NCI-H460 (cell line): Measurements from ENCODE around the gene HNF4A. TPM values are rescaled to one million over a fixed set of nuclear protein-coding genes. Genes with fewer than 3 reads are reported as not detected.
"Not testable (repeated sequence)": the region's sequence is repeated elsewhere in the genome, so short reads cannot be mapped to it uniquely, and the experiment has no call there.

Experiments
- DNase-seq: peaks from one replicate; pipeline ENCODE4 v3.0.0-alpha.2; 2016; ENCODE audit warnings: low read depth; ENCODE audit errors: extremely low read depth
- total RNA-seq: library from RNA; depleted of rRNA; stranded (reverse); fragments of >200 nt; shearing (Covaris generic); gene quantifications from 2 replicates; pipeline ENCODE4 v1.2.3, GENCODE V29; 2014

HNF4A gene
- total RNA-seq, 1 experiment from 2014 or later = 0.12 TPM

- DNase-seq = no peak
Measured at GRCh38 chr20:44461142-44461802, 105.8 kb downstream of the HNF4A start.

- no peak for DNase-seq
Measured at GRCh38 chr20:44461803-44462174, 106.3 kb downstream of the HNF4A start.

GRCh38 chr20:44463466-44463865 is 108.0 kb downstream of the HNF4A start:
- DNase-seq = no peak

- no peak for DNase-seq
Measured at GRCh38 chr20:44464514-44464913, 109.0 kb downstream of the HNF4A start.

- no peak for DNase-seq
Measured at GRCh38 chr20:44465001-44465560, 109.6 kb downstream of the HNF4A start.

GRCh38 chr20:44467289-44467883 is 111.9 kb downstream of the HNF4A start:
- DNase-seq = no peak

- DNase-seq = no peak
Measured at GRCh38 chr20:44468044-44468782, 112.7 kb downstream of the HNF4A start.

GRCh38 chr20:44470327-44470726 is 114.8 kb downstream of the HNF4A start:
- no peak for DNase-seq

GRCh38 chr20:44471481-44471882 is 116.0 kb downstream of the HNF4A start:
- peak; percentile 29 for DNase-seq

- not testable (repeated sequence) for DNase-seq
Measured at GRCh38 chr20:44472283-44472682, 116.8 kb downstream of the HNF4A start.

GRCh38 chr20:44475372-44475693 is 119.8 kb downstream of the HNF4A start:
- DNase-seq = no peak

- DNase-seq = peak; percentile 84
Measured at GRCh38 chr20:44475694-44476560, 120.4 kb downstream of the HNF4A start, which contains the start of gene TTPAL. TSS of gene TTPAL (plus strand) at chr20:44475874. CDS start at chr20:44480000, 4,126 bp downstream.

GRCh38 chr20:44477151-44477550 is 121.7 kb downstream of the HNF4A start:
- no peak for DNase-seq

- no peak for DNase-seq
Measured at GRCh38 chr20:44478206-44478605, 122.7 kb downstream of the HNF4A start.

- no peak for DNase-seq
Measured at GRCh38 chr20:44479643-44480042, 124.1 kb downstream of the HNF4A start.

- DNase-seq = no peak
Measured at GRCh38 chr20:44480097-44480496, 124.6 kb downstream of the HNF4A start.

- no peak for DNase-seq
Measured at GRCh38 chr20:44481719-44482416, 126.4 kb downstream of the HNF4A start.

- no peak for DNase-seq
Measured at GRCh38 chr20:44483112-44483511, 127.6 kb downstream of the HNF4A start.
